OCI-LY7 (cell line): ENCODE data around the gene AUTS2. TPM values are rescaled to one million over a fixed set of nuclear protein-coding genes. Genes with fewer than 3 reads are reported as not detected.

Experiments
- BruUV-seq: library from RNA; stranded (reverse); fragments of 400-500 nt; replicated peaks from 2 replicates; lab custom pipeline; 2021; lab: Mats Ljungman, UMichigan
- CTCF ChIA-PET: fragments of 300-600 bp; sonication (Branson Sonifier 250); formaldehyde crosslinking; loops from one replicate; lab custom pipeline; 2022; ENCODE audit warnings: antibody characterized with exemption; ENCODE audit not compliant: unreplicated experiment; lab: Charles Lee
- POLR2A ChIA-PET: fragments of 300-600 bp; sonication (Branson Sonifier 250); formaldehyde crosslinking; loops from one replicate; lab custom pipeline; 2022; ENCODE audit warnings: antibody characterized with exemption; lab: Charles Lee
- DNase-seq: peaks from one replicate; pipeline ENCODE4 v3.0.0-alpha.2; 2015; ENCODE audit warnings: low spot score
- H2AFZ ChIP-seq: fragments of 200-600 bp; sonication (generic), shearing (Covaris generic); 2 replicates; pipeline ENCODE4 v1.6.1; 2014; ENCODE audit warnings: mild to moderate bottlenecking, antibody characterized with exemption, low read length, moderate library complexity
- H3K27ac ChIP-seq: fragments of 200-600 bp; sonication (generic); 2 replicates; pipeline ENCODE4 v1.5.1; 2014; ENCODE audit warnings: mixed run types, low read depth, mild to moderate bottlenecking, moderate library complexity, low read length, inconsistent platforms; ENCODE audit not compliant: poor library complexity, severe bottlenecking
- H3K36me3 ChIP-seq: fragments of 200-600 bp; sonication (generic); 2 replicates; pipeline ENCODE4 v1.6.1; 2014; ENCODE audit warnings: mild to moderate bottlenecking, antibody characterized with exemption, low read length, moderate library complexity, mixed read lengths; ENCODE audit not compliant: insufficient read depth
- H3K4me1 ChIP-seq: fragments of 200-600 bp; sonication (generic); 2 replicates; pipeline ENCODE4 v1.5.1; 2014; ENCODE audit warnings: mild to moderate bottlenecking, low read length; ENCODE audit not compliant: insufficient read depth, poor library complexity, severe bottlenecking
- H3K4me2 ChIP-seq: fragments of 200-600 bp; sonication (generic); 2 replicates; pipeline ENCODE4 v1.6.1; 2014; ENCODE audit warnings: mild to moderate bottlenecking, low read length
- H3K4me3 ChIP-seq: fragments of 200-600 bp; sonication (generic); 2 replicates; pipeline ENCODE4 v1.5.1; 2014; ENCODE audit warnings: mild to moderate bottlenecking, low read depth, low read length; ENCODE audit not compliant: poor library complexity, severe bottlenecking
- H3K79me2 ChIP-seq: fragments of 200-600 bp; sonication (generic); 2 replicates; pipeline ENCODE4 v1.6.1; 2016; ENCODE audit warnings: low read depth, mild to moderate bottlenecking, low read length, moderate library complexity, mixed read lengths; ENCODE audit not compliant: insufficient read depth
- H3K9me2 ChIP-seq: fragments of 200-600 bp; sonication (generic); 2 replicates; pipeline ENCODE4 v1.6.1; 2016; ENCODE audit warnings: mild to moderate bottlenecking, low read length, mixed read lengths; ENCODE audit not compliant: insufficient read depth
- H3K9me3 ChIP-seq: fragments of 200-600 bp; sonication (generic); 2 replicates; pipeline ENCODE4 v1.6.1; 2014; ENCODE audit warnings: mild to moderate bottlenecking, mixed run types, low read length, mixed read lengths
- H4K20me1 ChIP-seq: fragments of 200-600 bp; sonication (generic); 2 replicates; pipeline ENCODE4 v1.6.1; 2014; ENCODE audit warnings: mild to moderate bottlenecking, antibody characterized with exemption, low read length, moderate library complexity, mixed read lengths; ENCODE audit not compliant: insufficient read depth
- EZH2phosphoT487 ChIP-seq: fragments of 200-600 bp; sonication (generic); IDR thresholded peaks from 2 replicates; pipeline ENCODE4 v1.6.1; 2018; ENCODE audit warnings: low read depth, borderline replicate concordance, mild to moderate bottlenecking, mixed run types, antibody characterized with exemption, low read length, moderate library complexity, mixed read lengths
- intact Hi-C: fragments of 100-400 bp; cut with micrococcal nuclease; formaldehyde crosslinking; loops from one replicate; pipeline ENCODE4 v1.10.0; 2022; ENCODE audit not compliant: unreplicated experiment
- total RNA-seq, 2 experiments: library from RNA; depleted of rRNA in 1 of 2; stranded (reverse); fragments of >200 nt in 1 of 2; shearing (Covaris generic) in 1 of 2; gene quantifications; 2 replicates each; pipeline ENCODE4 v1.2.3, GENCODE V29; 2014 to 2022
- TF ChIP-seq, protein P1 (sequence below): fragments of 200-600 bp; sonication (generic); conservative IDR thresholded peaks from 2 replicates; pipeline ENCODE4 v1.5.1; 2014; ENCODE audit warnings: mild to moderate bottlenecking, antibody characterized with exemption, low read length, moderate library complexity, mixed read lengths

AUTS2 gene
- total RNA-seq, 2 experiments from 2014 or later = 37.9 to 78.5 TPM

DNA sequence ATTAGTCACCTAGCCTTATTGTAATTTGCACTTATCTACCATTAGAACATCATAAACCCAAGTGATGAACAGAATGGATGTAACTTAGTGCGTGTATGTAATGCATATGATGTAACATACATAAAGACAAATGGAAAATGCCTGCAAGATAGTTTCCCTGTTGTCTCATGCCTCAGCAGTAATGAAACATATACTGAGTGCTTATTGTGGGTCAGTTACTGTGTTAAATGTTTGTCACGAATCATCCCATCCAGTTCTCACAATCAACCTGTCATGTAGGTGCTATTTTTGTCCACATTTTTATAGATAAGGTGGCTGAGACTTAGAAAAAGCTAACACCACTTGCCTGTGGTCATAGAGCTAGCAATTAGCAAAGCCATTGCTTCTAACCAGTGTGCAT, 350.8 kb downstream of the AUTS2 start:
- intact Hi-C loops = no loop called here
- Histone ChIP-seq H3K79me2 (peaks cover 19% of the 10 kb centered on the region; the same call in 1 of the 2 replicates), H2AFZ (no peak overlapping the region), H3K4me3 (no peak overlapping the region), H4K20me1 (no peaks in the 10 kb centered on the region), H3K4me1 (peaks cover 37% of the 10 kb centered on the region), H3K9me2 (no peaks in the 10 kb centered on the region), H3K4me2 (no peak overlapping the region), H3K27ac (no peak overlapping the region), H3K36me3 (no peaks in the 10 kb centered on the region; the same call in 1 of the 2 replicates), H3K9me3 (no peaks in the 10 kb centered on the region)
- BruUV-seq = no TSS peak
- ChIA-PET CTCF (no interaction called here), POLR2A (interaction anchor here (0.9 to 7.3 kb wide), 3 partner anchors 15 to 77 kb away, joined by 3 to 87 read pairs (median 3); no protein-coding TSS in a partner anchor)
- no peak for DNase-seq
- TF ChIP-seq, protein P1, sequence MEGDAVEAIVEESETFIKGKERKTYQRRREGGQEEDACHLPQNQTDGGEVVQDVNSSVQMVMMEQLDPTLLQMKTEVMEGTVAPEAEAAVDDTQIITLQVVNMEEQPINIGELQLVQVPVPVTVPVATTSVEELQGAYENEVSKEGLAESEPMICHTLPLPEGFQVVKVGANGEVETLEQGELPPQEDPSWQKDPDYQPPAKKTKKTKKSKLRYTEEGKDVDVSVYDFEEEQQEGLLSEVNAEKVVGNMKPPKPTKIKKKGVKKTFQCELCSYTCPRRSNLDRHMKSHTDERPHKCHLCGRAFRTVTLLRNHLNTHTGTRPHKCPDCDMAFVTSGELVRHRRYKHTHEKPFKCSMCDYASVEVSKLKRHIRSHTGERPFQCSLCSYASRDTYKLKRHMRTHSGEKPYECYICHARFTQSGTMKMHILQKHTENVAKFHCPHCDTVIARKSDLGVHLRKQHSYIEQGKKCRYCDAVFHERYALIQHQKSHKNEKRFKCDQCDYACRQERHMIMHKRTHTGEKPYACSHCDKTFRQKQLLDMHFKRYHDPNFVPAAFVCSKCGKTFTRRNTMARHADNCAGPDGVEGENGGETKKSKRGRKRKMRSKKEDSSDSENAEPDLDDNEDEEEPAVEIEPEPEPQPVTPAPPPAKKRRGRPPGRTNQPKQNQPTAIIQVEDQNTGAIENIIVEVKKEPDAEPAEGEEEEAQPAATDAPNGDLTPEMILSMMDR = no peak
- TF ChIP-seq EZH2phosphoT487 = no peak

DNA sequence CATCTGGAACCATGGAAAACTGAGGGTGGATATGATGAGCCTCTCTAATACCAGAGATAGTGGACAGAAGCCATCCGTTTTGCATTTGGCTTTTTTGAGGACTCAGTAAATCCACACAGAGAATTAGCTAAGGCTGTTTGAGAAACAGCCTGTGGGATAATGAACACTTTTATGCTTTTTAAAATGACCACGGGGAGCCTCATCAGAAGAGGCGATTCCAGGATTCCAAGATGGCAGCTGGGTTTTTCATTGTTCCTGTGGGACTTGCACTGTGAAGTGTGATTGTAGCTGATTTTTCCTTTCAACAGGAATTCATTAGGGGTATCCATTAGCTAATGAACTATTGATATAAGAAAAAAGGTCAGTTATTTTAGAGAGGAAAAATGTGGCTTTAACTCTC, 353.2 kb downstream of the AUTS2 start:
- Histone ChIP-seq H3K9me3 (no peaks in the 10 kb centered on the region), H3K4me1 (peaks cover 61% of the 10 kb centered on the region), H4K20me1 (no peaks in the 10 kb centered on the region), H3K9me2 (no peaks in the 10 kb centered on the region), H3K4me3 (no peak overlapping the region), H2AFZ (no peak overlapping the region), H3K4me2 (peak overlapping the region; percentile 21; the same call in 1 of the 2 replicates), H3K27ac (no peak overlapping the region), H3K79me2 (peaks cover 19% of the 10 kb centered on the region; the same call in 1 of the 2 replicates), H3K36me3 (no peaks in the 10 kb centered on the region; the same call in 1 of the 2 replicates)
- TF ChIP-seq, protein P1 = no peak
- no peak for TF ChIP-seq EZH2phosphoT487
- intact Hi-C loops = loop anchor here (5.0 to 10.0 kb wide), 5 partner anchors 109 to 811 kb away; no protein-coding TSS in a partner anchor
- ChIA-PET CTCF (no interaction called here), POLR2A (interaction anchor here (0.9 to 7.3 kb wide), 2 partner anchors 12 to 24 kb away, joined by 3 to 87 read pairs; no protein-coding TSS in a partner anchor)
- no peak for DNase-seq
- no TSS peak for BruUV-seq
